Measurements from ENCODE around the gene RBM47. TPM values are rescaled to one million over a fixed set of nuclear protein-coding genes. Genes with fewer than 3 reads are reported as not detected.
A peak's percentile ranks its signal among the peaks of the same experiment; 100 is the strongest.
"Not testable (repeated sequence)": the region's sequence is repeated elsewhere in the genome, so short reads cannot be mapped to it uniquely, and the experiment has no call there.

RBM47 gene
- total RNA-seq, 2 experiments from 2014 or later, result 2.1 to 2.2 TPM

DNA sequence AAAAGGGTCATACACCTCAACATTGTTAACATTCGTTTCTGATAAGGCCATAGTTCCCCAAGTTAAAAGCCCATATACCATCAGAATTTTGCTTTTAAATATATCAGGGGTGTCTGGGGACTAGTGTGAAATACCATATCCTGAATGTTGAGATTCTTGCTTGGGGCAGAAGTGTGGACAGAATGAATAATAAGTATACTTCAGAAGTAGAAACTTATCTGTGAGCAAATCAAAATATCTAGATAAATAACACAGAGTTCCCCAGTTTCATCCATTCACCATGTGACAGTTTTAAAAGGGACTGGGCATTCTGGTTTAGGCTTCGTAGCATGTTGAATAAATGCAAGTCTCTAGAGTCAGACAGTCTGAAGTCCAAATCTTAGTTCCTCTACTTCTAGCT, 184.0 kb downstream of the RBM47 start:
- no peaks in the 10 kb centered on the region for H3K9me3 Mint-ChIP-seq
- DNase-seq, result no peak
- POLR2A ChIA-PET, result no interaction called here
- H3K27me3 Mint-ChIP-seq, result no peaks in the 10 kb centered on the region
- H3K4me3 Mint-ChIP-seq, result no peak overlapping the region
- H3K4me1 Mint-ChIP-seq, result peaks cover 7% of the 10 kb centered on the region
- no peak overlapping the region for H3K27ac Mint-ChIP-seq
- CTCF ChIA-PET, result interaction anchor here (0.7 kb wide), 1 partner anchor 81 kb away, joined by 3 read pairs; no protein-coding TSS in a partner anchor
- no peaks in the 10 kb centered on the region for H3K36me3 Mint-ChIP-seq (ENCODE audit: low read depth)

DNA sequence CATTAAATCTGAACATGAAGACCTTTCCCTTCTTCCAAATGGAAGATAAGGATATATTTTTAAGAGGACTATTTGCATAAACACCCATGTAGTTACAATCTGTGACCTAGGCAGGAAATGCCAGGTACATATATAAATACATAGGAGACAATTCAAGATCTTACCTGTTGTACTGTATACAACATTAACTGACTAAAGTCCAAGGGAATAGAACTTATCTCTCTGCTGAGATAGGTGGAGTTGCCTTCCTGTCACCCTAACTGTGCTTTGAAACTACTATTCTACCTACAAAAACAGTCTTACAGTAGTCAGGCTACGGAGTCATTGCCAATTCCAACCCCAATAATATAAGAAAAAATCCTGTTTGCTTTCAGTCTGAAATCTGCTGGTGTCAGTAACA, 188.2 kb downstream of the RBM47 start:
- CTCF ChIA-PET, result no interaction called here
- POLR2A ChIA-PET, result no interaction called here
- DNase-seq, result no peak
- Mint-ChIP-seq H3K4me1 (peaks cover 11% of the 10 kb centered on the region), H3K9me3 (peaks cover 3% of the 10 kb centered on the region), H3K4me3 (no peak overlapping the region), H3K36me3 (ENCODE audit: low read depth) (peaks cover 5% of the 10 kb centered on the region), H3K27me3 (no peaks in the 10 kb centered on the region), H3K27ac (no peak overlapping the region)

DNA sequence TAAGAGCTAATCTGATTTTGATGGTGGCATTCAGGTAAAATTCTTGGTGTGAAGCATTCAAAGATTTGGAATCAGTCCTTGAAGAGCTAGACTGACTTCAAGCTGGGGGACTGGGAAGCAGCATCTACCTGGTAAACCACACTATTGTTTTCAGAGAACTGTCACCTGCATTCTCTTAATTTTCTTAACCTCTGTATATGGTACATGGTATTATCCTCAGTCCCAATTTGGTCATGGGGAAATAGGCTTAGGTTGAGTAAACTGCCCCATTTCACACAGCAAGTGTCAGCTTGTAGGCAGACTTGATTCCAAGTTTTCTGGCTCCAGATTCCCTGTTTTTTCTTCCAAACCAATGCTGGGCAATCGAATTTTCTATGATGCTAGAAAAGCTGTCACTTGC, 190.1 kb downstream of the RBM47 start:
- H3K27ac Mint-ChIP-seq, result no peak overlapping the region

DNA sequence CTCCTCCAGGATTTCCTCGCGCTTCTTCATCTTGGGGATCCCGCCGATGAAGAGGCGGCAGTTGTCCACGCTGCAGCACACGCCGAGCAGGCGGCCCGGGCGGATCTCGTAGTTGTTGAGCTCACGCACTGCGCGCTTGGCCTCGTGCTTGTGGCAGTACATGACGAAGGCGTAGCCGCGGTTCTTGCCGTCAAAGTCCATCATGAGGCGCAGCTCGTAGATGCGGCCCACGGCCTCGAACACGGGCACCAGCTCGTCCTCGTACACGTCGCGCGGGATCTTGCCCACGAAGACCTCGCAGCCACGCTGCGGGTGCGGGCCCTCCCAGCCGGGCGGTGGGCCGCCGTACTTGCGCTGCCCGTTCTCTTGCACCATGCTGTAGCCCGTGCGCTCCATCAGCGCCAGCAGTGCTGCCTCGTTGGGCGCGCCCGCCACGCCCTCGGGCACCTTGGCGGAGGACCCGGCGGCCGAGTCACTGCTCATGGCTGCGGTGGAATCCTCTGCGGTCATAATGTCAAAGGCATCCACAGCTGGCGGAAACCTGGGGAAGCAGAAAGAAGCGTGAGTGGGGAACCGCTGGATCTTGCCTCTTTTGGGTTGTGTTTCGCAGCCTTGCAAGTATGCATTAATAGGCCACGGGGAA, 191.2 kb downstream of the RBM47 start:
- H3K27ac Mint-ChIP-seq, result no peak overlapping the region
- no peaks in the 10 kb centered on the region for H3K27me3 Mint-ChIP-seq
- peaks cover 22% of the 10 kb centered on the region for H3K36me3 Mint-ChIP-seq (ENCODE audit: low read depth)
- no peak overlapping the region for H3K4me3 Mint-ChIP-seq
- POLR2A ChIA-PET, result no interaction called here
- H3K9me3 Mint-ChIP-seq, result peaks cover 17% of the 10 kb centered on the region
- DNase-seq, result no peak
- peaks cover 21% of the 10 kb centered on the region for H3K4me1 Mint-ChIP-seq
- CTCF ChIA-PET, result no interaction called here

More for the DNA sequence above, 190.1 kb downstream of the RBM47 start:
- Mint-ChIP-seq H3K4me3 (no peak overlapping the region), H3K9me3 (peaks cover 9% of the 10 kb centered on the region), H3K27me3 (no peaks in the 10 kb centered on the region), H3K36me3 (ENCODE audit: low read depth) (peaks cover 14% of the 10 kb centered on the region), H3K4me1 (peaks cover 11% of the 10 kb centered on the region)
- no peak for DNase-seq
- CTCF ChIA-PET, result interaction anchor here (1.6 kb wide), 1 partner anchor 34 kb away, joined by 4 read pairs; no protein-coding TSS in a partner anchor
- POLR2A ChIA-PET, result no interaction called here

DNA sequence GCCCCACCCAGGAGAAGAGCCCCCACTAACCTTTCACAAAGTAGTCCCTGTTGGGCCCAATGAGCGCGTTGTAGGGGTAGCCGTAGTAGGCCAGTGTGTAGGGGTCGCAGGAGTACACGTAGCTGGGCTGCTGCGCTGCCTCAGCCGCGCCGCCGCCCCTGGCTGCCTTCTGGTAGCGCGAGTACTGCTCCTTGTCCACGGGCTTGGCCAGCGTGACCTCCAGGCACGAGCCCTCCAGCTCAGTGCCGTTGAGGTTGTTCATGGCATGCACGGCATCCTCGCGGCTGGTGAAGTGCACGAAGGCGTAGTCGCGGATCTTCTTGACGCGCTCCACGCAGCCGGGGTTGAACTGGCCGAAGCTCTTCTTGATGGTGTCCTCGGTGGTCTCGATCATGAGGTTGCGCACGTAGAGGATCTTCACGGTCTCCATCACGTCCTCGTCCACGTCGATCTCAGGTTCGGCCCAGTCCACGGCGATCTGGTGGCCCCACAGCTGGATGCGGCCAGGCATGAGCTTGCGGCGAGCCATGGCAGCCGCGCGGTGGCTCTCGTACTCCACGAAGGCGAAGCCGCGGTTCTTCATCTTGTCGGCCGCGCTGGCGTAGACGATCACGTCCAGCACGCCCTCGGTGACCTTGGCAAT, 191.8 kb downstream of the RBM47 start:
- H3K36me3 Mint-ChIP-seq (ENCODE audit: low read depth), result peaks cover 26% of the 10 kb centered on the region
- no peak for DNase-seq
- H3K27ac Mint-ChIP-seq, result no peak overlapping the region
- H3K4me1 Mint-ChIP-seq, result peaks cover 26% of the 10 kb centered on the region
- H3K9me3 Mint-ChIP-seq, result peaks cover 17% of the 10 kb centered on the region
- H3K4me3 Mint-ChIP-seq, result no peak overlapping the region
- ChIA-PET POLR2A (no interaction called here), CTCF (no interaction called here)
- no peaks in the 10 kb centered on the region for H3K27me3 Mint-ChIP-seq

DNA sequence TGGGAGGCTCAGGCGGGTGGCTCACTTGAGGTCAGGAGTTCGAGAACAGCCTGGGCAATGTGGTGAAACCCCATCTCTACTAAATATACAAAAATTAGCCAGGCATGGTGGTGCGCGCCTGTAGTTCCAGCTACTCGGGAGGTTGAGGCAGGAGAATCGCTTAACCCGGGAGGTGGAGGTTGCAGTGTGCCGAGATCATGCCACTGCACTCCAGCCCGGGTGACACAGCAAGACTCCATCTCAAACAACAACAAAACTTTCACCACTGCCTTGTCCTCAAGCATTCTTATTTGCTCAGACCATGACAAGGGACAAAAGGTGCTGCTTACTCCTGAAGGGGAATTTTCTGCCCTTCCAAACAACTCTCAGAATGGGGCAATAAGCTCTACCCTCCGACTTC, 194.4 kb downstream of the RBM47 start:
- peaks cover 43% of the 10 kb centered on the region for H3K36me3 Mint-ChIP-seq (ENCODE audit: low read depth)
- CTCF ChIA-PET, H3K4me3 Mint-ChIP-seq, POLR2A ChIA-PET, H3K27ac Mint-ChIP-seq, DNase-seq, H3K27me3 Mint-ChIP-seq: not testable (repeated sequence)
- H3K4me1 Mint-ChIP-seq, result peaks cover 26% of the 10 kb centered on the region
- peaks cover 24% of the 10 kb centered on the region for H3K9me3 Mint-ChIP-seq

DNA sequence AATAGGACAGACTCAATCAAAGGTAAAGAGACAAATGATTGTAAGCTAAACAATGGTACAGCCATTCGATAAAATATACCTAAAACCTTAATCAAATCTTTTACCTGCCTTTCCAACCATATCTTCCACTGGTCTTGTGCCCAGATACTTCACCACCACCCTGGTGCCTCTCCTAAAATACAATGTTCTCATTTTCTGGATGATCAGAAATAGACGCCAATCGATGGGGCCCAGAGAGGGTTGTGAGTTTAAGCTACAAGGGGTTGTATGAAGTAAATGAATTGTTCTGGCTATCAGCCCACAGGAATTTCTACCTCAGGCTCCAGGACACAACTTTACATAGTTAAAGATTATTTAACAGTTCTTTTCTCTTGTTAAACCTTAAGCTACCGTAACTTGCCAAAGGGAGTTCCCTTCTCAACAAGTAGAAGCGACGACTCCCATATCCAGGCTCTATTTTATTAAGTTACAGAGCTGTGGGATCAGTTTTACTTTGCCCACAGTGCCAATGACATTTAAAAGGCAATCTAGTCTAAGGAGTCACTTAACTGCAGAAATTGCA, 195.5 kb downstream of the RBM47 start:
- no peak for DNase-seq
- peaks cover 24% of the 10 kb centered on the region for H3K9me3 Mint-ChIP-seq
- H3K4me3 Mint-ChIP-seq, result no peak overlapping the region
- H3K27ac Mint-ChIP-seq, result peak overlapping the region; percentile 70
- H3K4me1 Mint-ChIP-seq, result peaks cover 23% of the 10 kb centered on the region
- ChIA-PET POLR2A (interaction anchor here (0.7 to 1.0 kb wide), 2 partner anchors 10 to 43 kb away, joined by 3 to 5 read pairs; no protein-coding TSS in a partner anchor), CTCF (interaction anchor here (1.0 kb wide), 1 partner anchor 117 kb away, joined by 3 read pairs; no protein-coding TSS in a partner anchor)
- H3K27me3 Mint-ChIP-seq, result no peaks in the 10 kb centered on the region
- H3K36me3 Mint-ChIP-seq (ENCODE audit: low read depth), result peaks cover 43% of the 10 kb centered on the region

DNA sequence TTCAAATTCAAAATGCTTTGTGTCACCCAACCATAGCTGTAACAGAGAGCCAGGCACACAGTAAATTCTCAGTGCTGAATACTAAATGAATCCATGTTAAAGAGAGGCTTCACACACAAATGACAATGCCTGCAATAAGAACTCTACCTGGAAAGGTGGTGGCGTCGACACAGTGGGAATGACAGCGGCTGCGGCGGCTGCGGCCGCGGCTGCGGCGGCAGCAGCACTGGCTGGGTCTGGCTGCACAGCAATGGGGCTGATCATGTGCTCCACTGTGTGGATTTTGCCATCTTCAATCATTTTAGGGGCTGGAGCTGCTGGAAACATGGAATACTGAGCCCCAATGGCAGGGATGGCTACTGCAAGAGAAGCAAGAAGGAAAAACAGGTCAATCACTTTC, 197.2 kb downstream of the RBM47 start:
- ChIA-PET CTCF (no interaction called here), POLR2A (no interaction called here)
- no peak for DNase-seq
- peaks cover 43% of the 10 kb centered on the region for H3K36me3 Mint-ChIP-seq (ENCODE audit: low read depth)
- peaks cover 20% of the 10 kb centered on the region for H3K4me1 Mint-ChIP-seq
- H3K4me3 Mint-ChIP-seq, result no peak overlapping the region
- no peak overlapping the region for H3K27ac Mint-ChIP-seq
- H3K27me3 Mint-ChIP-seq, result no peaks in the 10 kb centered on the region
- H3K9me3 Mint-ChIP-seq, result peaks cover 22% of the 10 kb centered on the region

DNA sequence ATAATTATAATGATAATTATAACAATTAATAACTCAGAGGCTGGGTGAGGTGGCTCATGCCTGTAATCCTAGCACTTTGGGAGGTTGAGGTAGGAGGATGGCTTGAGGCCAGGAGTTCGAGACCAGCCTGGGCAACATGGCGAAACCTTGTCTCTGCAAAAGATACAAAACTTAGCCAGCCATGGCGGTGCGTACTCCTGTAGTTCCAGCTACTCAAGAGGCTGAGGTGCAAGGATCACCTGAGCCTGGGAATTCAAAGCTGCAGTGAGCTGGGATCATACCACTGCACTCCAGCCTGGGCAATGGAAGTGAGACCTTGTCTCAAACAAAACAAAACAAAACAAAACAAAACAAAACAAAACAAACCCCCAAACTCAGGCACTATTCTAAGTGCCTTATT, 201.8 kb downstream of the RBM47 start:
- H3K4me1 Mint-ChIP-seq, H3K4me3 Mint-ChIP-seq, H3K27me3 Mint-ChIP-seq: not testable (repeated sequence)

DNA sequence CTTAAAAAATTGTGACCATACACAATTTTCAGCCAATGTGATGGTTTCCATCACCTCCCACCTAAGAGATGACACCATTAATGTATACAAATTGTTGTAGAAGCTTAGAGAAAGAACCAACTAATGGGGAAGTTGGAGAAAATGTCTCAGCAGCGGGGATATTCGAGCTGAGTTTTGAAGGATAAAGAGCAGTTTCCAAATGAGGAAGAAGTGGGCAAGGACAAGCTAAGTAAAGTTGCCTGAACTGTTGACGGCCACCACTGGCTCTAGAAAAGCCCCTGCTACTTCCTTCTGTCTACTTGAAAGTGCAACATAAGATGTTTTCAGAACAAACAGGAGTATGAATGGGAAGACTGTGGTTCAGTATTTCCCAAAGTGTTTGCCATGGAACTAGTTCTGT, 202.5 kb downstream of the RBM47 start:
- POLR2A ChIA-PET, result no interaction called here
- H3K9me3 Mint-ChIP-seq, result peaks cover 3% of the 10 kb centered on the region

More for the DNA sequence above, 201.8 kb downstream of the RBM47 start:
- POLR2A ChIA-PET, H3K27ac Mint-ChIP-seq, DNase-seq, CTCF ChIA-PET, H3K9me3 Mint-ChIP-seq: not testable (repeated sequence)
- H3K36me3 Mint-ChIP-seq (ENCODE audit: low read depth), result peaks cover 17% of the 10 kb centered on the region

DNA sequence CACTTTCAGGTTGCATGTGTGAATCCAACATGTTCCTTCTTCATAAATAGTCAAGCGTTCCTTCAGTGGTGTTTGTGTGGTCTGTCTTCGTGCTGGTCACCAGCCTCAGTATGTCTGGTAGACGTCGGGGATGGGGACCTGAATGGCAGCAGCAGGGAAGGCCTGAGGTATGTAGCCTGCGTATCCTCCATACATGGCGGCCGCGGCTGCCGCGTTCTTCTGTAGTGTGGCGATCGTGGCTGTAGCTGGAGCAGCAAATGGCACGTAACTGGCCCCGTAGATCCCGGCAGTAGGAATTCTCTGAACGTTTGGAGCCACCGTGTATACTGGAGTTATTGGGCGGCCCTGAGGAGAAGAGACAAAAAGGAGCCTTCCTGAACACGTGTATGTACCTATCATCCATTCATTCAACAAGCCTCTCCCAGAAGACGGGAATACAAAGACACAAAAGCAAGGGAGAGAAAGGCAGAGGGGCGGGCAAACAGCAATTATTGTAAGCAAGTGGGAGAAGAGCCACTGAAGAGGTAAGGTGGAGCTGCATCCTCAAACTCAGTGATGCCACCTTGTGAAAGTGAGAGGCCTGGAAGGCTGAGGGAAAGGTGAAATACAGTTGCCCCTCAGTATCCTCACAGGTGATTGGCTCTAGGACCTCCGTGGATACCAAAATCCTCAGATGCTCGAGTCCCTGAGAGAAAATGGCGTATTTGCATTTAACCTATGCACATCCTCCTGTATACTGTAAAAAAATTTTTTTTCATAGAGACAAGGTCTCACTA, 203.7 kb downstream of the RBM47 start:
- POLR2A ChIA-PET, result no interaction called here

More for the DNA sequence above, 202.5 kb downstream of the RBM47 start:
- Mint-ChIP-seq H3K36me3 (ENCODE audit: low read depth) (peaks cover 13% of the 10 kb centered on the region), H3K4me1 (peaks cover 1% of the 10 kb centered on the region), H3K27ac (no peak overlapping the region), H3K27me3 (peaks cover 8% of the 10 kb centered on the region), H3K4me3 (no peak overlapping the region)
- CTCF ChIA-PET, result no interaction called here
- no peak for DNase-seq

DNA sequence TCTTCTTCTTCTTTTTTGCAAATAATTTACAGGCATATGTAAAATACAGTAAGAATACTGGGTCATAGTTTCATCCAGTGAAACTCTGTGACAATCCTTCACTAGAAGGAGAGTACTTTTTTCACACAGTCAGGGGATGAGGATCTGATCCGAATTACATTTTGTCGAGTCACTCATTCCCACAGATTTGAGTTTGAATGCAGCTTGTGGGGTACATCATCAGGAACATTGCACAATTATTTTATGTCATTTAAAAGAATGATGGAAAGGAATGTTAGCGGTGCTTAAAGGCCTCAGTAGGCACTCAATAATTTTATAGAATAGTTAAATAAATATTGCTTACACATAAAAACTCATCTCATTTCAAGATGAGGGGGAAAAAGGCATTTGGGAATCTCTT, 205.9 kb downstream of the RBM47 start:
- ChIA-PET CTCF (no interaction called here), POLR2A (no interaction called here)
- Mint-ChIP-seq H3K27ac (no peak overlapping the region), H3K27me3 (peaks cover 8% of the 10 kb centered on the region), H3K4me1 (no peaks in the 10 kb centered on the region), H3K4me3 (no peak overlapping the region), H3K36me3 (ENCODE audit: low read depth) (no peaks in the 10 kb centered on the region), H3K9me3 (peaks cover 2% of the 10 kb centered on the region)
- DNase-seq, result no peak

More for the DNA sequence above, 203.7 kb downstream of the RBM47 start:
- Mint-ChIP-seq H3K27me3 (peaks cover 8% of the 10 kb centered on the region), H3K27ac (no peak overlapping the region), H3K9me3 (peaks cover under 1% of the 10 kb centered on the region), H3K4me3 (no peak overlapping the region), H3K4me1 (no peaks in the 10 kb centered on the region), H3K36me3 (ENCODE audit: low read depth) (peaks cover 4% of the 10 kb centered on the region)
- DNase-seq, result no peak
- CTCF ChIA-PET, result no interaction called here

Data from activated CD4-positive, alpha-beta memory T cell treated with anti-CD3 and anti-CD28 coated beads, Interleukin-2, amount 10 ng/mL, durations not matched to agents 7 days and 5 days (primary cell).